GM12874 (cell line): ENCODE results near the gene COX7A1.

Source experiments
- CTCF ChIP-seq: IDR thresholded peaks from 2 replicates; pipeline ENCODE4 v1.5.1; 2011; ENCODE audit warnings: low read depth, mild to moderate bottlenecking, control low read depth, low read length, moderate library complexity; ENCODE audit not compliant: insufficient read depth

The COX7A1 gene

GRCh38 chr19:36120092-36120983 lies 31.9 kb downstream of the COX7A1 start:
- TF ChIP-seq CTCF = no peak

GRCh38 chr19:36116344-36116637 lies 36.0 kb downstream of the COX7A1 start:
- TF ChIP-seq CTCF = no peak

- no peak for TF ChIP-seq CTCF
Observed at GRCh38 chr19:36115453-36116343, 36.5 kb downstream of the COX7A1 start, which contains the start of gene TBCB. TSS of gene TBCB (plus strand) at chr19:36115468. CDS start at chr19:36115561, 93 bp downstream.

GRCh38 chr19:36114721-36115452 lies 37.4 kb downstream of the COX7A1 start, which contains the start of gene POLR2I:
TSS of gene POLR2I (minus strand) at chr19:36114875. CDS start at chr19:36114856, 19 bp downstream.
- TF ChIP-seq CTCF = no peak

GRCh38 chr19:36113894-36114720 lies 38.1 kb downstream of the COX7A1 start:
- no peak for TF ChIP-seq CTCF

- TF ChIP-seq CTCF = no peak
Observed at GRCh38 chr19:36113425-36113824, 38.8 kb downstream of the COX7A1 start.
